IPS DF 4.7 (cell line): Measurements from ENCODE around the gene PAM16.
"Not testable (repeated sequence)": the region's sequence is repeated elsewhere in the genome, so short reads cannot be mapped to it uniquely, and the experiment has no call there.

Experiments used
- DNase-seq: peaks from one replicate; pipeline ENCODE4 v3.0.0-alpha.2; 2013; ENCODE audit warnings: low spot score; ENCODE audit errors: extremely low read depth

PAM16 gene

GRCh38 chr16:4350787-4351659 lies at the start of gene PAM16:
Gene PAM16 (minus strand): TSS chr16:4351321. CDS start chr16:4351234, 87 bp downstream.
- DNase-seq, result peak; percentile 68

- DNase-seq, result no peak
Observed at GRCh38 chr16:4399001-4399730, 48.0 kb upstream of the PAM16 start.

GRCh38 chr16:4395055-4395726 lies 44.1 kb upstream of the PAM16 start:
- DNase-seq, result no peak

- not testable (repeated sequence) for DNase-seq
Observed at GRCh38 chr16:4393850-4394249, 42.7 kb upstream of the PAM16 start.

- no peak for DNase-seq
Observed at GRCh38 chr16:4393240-4393600, 42.1 kb upstream of the PAM16 start.

- DNase-seq, result no peak
Observed at GRCh38 chr16:4392382-4393239, 41.5 kb upstream of the PAM16 start.

- DNase-seq, result no peak
Observed at GRCh38 chr16:4391631-4392381, 40.7 kb upstream of the PAM16 start.

- no peak for DNase-seq
Observed at GRCh38 chr16:4390266-4391260, 39.4 kb upstream of the PAM16 start.

- no peak for DNase-seq
Observed at GRCh38 chr16:4389051-4389955, 38.2 kb upstream of the PAM16 start.

GRCh38 chr16:4388271-4389021 lies 37.3 kb upstream of the PAM16 start:
- no peak for DNase-seq

- no peak for DNase-seq
Observed at GRCh38 chr16:4387781-4388180, 36.7 kb upstream of the PAM16 start.

GRCh38 chr16:4386951-4387565 lies 35.9 kb upstream of the PAM16 start:
- DNase-seq, result no peak

- no peak for DNase-seq
Observed at GRCh38 chr16:4386451-4386805, 35.3 kb upstream of the PAM16 start.

- no peak for DNase-seq
Observed at GRCh38 chr16:4385789-4386450, 34.8 kb upstream of the PAM16 start.

GRCh38 chr16:4385066-4385788 lies 34.1 kb upstream of the PAM16 start:
- DNase-seq, result no peak

- no peak for DNase-seq
Observed at GRCh38 chr16:4384509-4384942, 33.4 kb upstream of the PAM16 start.
